HG03135 (cell line): Measurements from ENCODE around the gene ZNF282.

ENCODE experiments used
- ATAC-seq: cut with Tn5 transposase; IDR thresholded peaks from one replicate; pipeline ENCODE4 v1.9.1; 2021; ENCODE audit warnings: mild to moderate bottlenecking, moderate library complexity; ENCODE audit not compliant: unreplicated experiment

The ZNF282 gene

DNA sequence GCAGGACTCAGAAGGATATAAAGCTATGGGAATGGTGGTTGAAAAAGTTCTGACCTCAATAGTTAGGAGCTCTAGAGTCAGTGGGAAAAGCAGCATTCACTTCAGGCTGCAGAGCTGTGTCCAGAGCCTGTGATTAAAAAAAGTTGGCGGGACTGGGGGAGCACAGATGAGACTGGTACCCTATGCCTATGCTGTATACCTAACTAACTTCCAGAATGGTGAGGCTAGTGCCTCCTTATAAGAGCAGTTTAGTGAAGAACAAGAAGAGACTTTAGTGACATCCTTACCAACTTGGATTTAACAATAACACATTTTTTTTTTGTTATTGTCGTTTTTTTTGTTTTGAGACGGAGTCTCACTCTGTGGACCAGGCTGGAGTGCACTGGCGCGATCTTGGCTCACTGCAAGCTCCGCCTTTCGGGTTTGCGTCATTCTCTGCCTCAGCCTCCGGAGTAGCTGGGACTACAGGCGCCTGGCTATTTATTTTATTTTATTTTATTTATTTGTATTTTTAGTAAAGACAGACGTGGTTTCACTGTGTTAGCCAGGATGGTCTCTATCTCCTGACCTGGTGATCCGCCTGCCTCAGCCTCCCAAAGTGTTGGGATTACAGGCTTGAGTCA, 6.6 kb upstream of the ZNF282 start:
- no peak for ATAC-seq

DNA sequence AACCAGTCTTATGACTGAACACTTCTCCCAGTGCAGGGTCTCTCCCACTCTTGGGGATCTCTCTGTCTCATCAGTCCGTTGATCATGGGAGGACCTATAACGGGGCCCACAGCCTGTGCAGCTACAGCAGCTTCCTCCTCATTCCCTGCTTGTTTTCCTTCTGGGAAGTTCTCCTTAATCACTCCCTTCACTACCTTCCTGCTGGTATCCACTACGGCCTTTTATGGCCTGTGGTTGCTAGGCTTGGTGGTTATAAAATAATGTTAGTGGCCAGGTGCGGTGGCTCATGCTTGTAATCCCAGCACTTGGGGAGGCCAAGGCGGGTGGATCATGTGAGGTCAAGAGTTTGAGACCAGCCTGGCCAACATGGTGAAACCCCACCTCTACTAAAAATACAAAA, 3.5 kb upstream of the ZNF282 start:
- ATAC-seq, result no peak

DNA sequence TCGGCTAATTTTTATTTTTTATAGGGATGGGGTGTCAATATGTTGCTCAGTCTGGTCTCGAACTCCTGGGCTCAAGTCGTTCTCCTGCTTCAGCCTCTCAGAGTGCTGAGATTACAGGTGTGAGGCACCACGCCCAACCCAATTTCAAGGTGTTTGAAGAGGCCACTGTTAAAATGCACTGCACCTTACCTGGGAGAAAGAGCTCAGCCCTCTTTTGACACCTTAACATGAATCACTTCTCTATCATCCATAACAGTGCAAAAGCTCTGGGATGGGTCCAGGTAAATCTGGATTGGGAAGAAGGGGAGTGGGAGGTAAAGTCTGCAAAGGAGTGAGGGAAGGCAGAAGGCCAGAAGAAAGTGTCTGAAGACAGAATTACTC, 557 bp upstream of the ZNF282 start:
- no peak for ATAC-seq

DNA sequence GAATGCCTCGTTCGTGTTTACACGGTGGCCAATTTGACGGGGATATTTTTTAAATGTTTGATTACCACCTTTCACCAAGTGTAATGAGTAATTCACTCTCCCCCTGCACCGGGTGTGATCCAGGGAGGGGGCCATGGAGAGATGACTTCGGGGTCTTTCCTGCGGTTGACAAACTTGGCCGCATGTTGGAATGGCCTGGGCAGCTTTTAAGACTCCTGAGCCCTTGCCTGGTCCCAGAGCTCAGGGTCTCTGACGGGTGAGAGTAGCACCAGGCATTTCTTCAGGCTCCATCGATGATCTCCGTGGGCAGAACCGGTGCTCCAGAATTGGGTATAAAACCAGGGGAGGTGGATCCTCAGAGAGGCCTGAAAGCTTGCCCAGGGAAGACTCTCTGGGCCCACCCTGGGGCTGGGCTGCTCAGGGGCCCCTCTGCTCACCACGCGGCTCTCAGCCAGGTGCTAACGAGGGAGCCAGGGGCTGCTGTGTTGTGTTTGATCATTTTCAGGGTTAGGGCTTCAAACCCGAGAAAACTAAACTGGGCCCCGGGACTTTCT, 882 bp downstream of the ZNF282 start:
- peak; percentile 26 for ATAC-seq

DNA sequence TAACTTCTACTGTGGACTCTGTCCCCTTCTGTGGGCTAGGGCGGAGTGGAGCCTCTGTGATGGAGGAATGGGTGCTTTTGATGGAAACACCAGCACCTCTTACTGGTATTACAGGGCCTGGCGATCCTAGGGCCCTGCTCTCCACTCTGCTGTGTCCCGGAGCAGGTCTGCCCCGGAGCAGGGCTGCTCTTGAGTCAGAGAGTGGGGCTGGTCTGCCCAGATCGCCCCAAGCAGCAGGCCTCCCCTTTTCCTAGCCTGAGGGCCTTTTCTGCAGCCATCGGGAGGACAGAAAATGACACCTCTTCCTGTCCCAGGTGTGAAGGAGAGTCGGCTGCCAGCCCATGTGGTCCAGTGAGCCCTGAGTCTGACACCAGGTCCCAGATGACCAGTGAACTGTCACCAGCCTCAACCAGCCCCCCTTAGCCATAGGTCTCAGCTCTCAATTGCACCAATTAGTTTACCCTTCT, 1.4 kb downstream of the ZNF282 start:
- peak; percentile 3 for ATAC-seq

DNA sequence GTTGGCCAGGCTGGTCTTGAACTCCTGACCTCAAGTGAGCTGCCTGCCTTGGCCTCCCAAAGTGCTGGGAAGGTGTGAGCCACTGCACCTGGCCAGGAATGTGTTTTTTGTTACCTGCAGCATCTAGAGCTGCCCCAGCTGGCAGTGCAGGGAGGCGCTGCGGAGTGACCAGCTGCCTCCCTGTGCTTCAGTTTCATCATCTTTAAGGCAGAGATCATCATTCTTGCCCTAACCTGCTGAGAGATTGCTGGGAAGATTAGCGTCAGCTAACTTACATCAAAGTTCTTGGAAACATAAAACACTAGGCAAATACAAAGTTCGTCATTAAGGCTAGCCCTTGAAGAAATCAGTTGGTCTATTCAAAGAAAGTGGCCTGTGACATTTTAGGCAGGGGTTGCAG, 2.3 kb downstream of the ZNF282 start:
- no peak for ATAC-seq

DNA sequence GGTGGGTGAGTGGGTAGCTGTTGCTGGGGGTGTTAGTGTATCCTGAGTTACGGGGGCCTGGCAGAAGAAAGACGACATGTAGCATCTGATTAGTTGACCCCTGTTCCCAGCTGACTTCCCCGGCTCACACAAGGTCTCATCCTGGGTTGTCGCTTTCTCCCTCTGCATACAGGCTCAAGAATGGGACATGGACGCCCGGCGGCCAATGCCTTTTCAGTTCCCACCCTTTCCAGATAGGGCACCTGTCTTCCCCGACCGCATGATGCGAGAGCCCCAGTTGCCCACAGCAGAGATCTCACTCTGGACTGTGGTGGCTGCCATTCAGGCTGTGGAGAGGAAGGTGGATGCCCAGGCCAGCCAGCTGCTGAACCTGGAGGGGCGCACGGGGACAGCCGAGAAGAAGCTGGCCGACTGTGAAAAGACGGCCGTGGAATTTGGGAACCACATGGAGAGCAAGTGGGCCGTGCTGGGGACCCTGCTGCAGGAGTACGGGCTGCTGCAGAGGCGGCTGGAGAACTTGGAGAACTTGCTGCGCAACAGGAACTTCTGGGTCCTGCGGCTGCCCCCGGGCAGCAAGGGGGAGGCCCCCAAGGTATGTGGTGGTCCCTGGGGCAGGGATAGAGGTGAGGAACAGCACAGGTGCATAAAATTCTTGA, 2.9 kb downstream of the ZNF282 start:
- ATAC-seq, result no peak

DNA sequence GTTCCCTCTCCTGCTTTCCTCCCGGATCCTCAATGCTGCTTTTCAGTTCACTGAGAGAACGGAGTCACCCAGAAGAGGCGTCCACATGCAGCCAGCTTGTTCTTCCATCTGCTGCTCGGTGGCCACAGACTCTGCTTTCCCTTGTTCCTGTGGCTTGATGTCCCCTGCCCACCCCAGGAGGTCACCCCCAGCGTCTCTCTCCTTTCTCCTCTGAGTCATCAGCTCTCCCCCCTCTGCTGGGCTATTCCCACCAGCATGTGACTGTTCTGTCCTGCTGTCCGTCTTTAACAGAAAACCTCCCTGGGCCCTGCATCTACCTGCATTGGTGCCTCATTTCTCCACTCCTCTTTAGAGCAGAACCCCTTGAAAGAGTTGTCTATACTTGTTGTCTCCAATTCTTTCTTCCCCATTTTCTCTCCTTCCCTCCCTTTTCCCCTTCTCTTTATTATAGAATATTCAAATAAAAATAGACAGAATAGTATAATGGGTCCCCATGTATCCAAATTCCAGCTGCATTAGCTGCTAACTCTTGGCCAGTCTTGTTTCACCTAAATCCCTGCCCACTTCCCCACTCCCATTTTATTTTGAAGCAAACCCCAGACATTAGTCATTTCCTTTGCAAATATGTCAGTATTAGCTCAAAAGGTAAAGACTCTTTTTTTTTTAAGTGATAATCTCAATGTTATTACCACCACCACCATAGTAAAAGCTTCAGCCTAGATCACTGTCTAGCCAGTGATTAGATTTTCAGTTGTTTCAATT, 4.1 kb downstream of the ZNF282 start:
- no peak for ATAC-seq

DNA sequence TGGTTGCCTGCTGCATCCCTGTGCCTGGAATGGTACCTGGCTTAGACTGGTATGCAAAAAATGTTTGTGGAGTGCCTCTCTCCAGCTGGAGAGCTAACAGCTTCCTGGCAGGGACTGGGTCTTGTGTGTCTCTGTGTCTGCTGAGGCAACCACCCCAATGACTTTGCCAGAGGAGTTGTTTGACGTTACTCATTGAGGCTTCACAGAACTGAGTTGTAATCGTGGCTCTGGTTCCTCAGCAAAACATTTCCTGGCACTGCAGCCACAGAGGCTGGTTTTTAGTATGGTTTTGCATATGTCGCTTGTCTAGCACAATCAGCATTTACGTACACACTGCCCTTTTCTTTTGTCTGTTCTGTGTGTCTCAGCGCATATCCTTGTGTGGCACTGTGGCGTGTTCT, 7.5 kb downstream of the ZNF282 start:
- ATAC-seq, result no peak

DNA sequence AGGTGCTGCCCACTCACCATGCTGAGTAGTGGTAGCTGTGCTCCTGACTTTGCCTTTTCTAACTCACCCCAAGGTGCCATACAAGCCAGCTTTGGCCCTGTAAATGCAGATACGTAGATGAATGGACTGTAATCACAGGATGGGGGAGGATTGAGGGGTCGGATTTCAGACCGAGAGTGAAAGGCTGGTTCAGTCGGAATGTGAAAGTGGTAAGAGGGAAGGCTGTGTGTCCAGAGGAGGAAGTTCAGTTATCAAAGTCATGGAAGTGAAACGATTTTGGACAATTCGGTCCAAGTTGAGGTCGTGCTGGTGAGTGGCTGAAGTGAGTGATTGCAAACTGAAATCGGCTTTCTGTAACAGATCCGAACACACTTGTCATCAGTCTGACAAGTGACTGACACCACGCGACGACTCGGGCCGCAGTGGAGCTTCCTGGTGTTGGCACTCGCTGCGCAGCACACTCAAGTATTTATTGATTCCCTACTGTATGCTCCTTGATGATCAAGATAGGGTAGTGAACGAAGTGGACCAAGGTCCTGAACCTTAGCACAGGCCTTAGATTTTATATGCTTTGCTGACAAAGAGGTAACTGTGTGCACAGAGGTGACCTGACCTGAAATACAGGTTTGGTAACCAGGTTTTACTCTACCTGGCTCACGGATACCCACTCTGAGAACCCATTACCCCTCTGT, 10.5 kb downstream of the ZNF282 start:
- no peak for ATAC-seq

DNA sequence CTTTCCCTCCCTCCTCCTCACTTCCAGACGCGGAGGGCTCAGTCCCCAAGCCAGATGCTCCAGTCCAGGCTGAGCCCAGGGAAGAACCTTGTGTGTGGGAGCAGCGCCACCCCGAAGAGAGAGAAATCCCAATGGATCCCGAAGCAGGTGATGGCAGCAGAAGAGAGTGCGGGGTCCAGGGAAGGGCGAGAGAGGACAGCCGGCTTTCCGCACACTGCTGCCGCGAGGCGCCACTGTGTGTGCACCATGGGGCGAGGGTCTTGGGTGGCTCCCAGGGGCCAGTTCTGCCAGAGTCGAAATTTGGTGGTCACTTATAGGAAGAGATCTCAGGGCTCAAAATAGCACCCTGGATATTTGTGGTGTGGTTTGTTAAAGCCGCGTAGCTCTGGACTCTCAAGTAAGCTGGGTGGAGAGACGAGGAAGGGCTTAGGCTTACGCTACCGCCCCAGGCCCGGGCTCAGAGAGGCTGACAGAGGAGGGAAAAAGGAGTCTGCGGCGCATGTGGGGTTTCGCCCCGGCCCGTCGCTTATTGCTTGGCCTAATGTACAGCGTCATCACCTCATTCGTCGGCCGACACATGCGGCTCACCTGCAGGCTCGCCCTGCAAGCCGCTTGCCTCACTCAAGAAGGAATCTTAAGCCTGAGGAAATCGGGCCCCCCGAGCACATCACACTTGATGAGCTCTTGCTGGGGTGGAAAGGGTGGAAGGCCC, 12.1 kb downstream of the ZNF282 start:
- no peak for ATAC-seq

DNA sequence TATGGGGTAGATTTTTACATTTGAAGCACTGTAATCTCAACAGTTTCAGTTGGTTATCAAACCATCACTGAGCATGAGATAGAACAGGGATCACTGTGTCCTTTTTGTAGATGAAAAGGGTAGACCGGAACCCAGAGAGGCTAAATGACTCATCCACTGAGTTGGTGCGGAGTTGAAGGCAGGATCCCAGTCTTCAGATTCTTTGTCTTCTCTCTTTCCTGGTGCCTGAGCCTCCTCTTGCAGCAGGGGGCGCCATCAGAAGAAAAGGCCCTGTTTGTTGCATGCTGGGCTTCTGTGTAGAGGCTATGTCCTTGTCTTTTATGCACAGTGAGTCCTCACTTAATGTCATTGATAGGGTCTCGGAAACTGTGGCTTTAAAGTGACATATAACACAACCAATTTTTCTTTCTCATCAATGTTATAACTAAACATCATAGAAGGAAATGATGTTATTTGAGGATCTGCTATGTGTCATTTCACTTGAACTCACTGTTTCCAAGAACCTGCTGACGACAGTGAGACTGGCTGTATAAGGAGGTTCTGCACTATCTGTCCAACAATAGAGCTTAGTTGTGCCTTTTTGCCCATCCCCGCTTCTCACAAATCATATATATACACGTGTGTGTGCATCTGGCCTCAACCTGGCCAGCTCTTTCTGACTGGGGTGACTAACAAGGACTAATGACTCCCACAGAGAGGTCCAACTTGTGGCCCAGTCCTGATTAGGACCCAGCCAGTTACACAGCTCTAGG, 14.3 kb downstream of the ZNF282 start:
- ATAC-seq, result no peak

DNA sequence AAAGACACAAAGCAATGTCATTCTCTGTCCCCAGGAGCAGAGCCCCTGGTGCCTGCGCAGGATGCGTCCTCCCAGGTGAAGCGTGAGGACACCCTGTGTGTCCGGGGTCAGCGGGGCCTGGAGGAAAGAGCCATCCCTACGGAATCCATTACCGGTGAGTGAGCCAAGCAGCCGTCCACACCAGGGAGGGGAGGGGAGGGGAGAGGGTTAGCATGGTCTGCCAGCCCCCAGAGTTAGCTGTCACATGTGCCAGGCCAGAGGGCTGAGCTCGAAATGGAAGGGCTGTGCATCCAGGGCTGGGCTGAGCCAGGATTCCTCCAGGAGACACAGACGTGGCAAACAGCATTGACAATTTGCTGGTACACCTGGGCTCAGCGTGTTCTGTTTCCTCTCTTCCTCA, 15.2 kb downstream of the ZNF282 start:
- no peak for ATAC-seq

DNA sequence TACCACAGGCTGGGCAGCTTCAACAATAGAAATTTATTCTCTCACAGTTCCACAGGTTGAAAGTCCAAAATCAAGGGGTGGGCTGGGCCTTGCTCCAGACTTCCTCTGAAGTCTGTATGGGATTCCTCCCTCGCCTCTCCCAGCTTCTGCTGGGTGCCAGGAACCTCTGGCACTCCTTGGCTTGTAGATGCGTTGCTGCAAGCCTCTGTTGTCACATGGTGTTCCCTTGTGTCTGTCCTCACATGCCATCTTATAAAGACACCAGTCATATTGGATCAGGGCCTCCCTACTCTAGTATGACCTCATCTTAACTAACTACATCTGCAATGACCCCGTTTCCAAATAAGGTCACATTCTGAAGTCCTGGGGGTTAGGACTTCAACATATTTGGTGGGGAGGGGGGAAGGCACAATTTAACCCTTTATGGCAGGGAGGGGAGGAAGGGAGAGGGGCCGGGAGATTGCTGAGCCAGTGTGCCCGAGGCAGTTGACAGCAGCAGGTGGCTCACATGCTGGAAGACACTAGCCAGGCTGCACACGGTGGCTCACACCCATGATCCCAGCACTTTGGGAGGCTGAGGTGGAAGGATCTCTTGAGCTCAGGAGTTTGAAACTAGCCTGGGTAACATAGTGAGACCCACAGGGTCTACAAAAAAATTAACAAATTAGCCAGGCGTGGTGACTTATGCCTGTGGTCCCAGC, 18.8 kb downstream of the ZNF282 start:
- no peak for ATAC-seq

DNA sequence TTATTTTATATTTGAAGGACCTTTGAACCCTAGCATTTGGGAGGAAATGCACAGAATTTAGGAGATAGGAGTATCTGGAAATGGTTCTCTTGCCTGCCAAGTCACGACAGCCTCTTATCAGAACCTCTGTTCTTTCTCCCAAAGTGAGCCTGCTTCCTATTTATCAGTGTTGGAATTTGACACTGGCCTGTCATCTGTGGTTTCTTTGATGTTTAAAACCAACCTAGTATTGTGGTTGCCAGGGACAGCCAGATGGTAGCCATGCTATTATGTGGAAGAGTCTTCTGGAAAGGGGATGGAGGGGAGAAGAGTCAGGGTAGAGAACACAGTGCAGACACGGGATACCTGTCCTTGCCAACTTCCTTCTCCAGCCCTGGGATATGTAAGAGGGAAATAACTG, 21.1 kb downstream of the ZNF282 start:
- ATAC-seq, result no peak

DNA sequence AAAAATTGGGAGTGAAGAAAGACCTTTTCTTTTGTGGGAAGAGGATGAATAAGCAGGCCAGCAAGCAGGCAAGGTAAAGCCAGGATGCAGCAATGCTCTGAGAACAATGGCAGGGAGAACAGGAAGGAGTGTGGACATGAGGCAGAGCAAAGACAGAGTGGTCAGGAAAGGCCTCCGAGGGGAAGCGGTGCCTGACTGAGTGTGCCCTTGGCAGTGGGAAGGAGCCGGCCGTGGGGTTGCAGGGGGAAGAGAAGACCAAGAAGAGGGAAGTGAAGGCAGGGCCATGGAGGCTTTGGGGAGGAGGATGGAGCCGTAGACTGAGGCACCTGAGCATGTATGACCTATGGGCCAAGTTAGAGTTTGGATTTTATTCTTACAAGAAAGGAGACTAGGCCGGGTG, 22.2 kb downstream of the ZNF282 start:
- ATAC-seq, result no peak

DNA sequence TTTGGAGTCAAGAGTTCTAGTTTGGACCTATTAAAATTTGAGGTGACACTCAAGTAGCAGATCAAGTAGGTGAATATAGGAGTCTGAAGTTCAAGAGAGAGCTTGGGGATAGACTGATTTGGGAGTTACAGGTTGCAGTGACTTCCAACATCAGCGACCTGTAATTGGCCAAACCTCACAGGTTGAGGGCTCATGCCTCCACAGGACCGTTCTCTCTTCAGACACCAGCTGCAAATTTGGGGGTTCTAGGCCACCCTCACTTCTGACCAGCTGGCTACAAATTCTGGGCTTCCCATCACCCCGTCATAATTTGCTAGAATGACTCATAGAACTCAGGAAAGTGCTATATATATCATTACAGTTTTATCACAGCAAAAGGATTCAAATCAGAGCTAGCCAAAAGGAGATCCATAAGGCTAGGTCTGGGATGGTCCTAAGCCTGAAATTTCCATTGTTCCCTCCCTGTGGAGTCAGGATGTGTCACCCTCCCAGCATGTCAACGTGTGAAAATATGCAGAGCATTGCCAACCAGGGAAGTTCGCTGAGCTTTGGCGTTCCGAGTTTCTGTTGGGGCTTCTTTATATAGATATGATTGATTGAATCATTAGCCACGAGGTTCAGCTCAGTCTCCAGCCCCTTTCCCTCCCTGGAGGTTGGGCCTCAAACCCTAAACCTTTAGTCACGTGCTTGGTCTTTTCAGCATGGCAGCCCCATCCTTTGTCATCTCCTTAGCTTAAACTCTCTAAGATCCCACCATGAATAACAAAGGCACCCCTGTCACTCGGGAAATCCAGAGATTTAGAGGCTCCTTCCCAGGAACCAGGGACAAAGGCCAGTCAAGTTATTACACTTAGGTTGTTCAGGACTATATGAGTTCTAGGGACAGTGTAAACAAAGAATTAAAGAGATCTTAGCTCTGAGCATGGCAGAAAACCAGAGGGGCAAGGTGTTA, 23.4 kb downstream of the ZNF282 start:
- ATAC-seq, result no peak

DNA sequence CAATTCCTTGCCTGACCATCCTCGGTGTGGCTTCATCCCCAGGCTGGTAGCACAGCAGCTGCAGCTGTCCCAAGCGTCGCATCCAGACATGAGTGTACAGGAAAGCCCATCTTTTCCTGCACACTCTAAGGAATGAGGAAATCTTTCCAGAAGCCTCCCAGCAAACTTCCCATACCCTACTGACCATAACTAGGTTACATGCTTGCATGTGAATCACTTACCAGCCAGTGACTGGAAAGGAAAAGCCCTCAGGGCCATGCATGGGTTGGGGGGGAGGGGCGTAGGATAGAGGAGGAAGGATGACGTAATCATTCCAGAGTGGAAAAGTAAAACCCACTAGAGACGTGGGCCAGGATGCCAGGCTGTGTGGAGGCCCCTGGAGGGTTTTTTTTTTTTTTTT, 25.2 kb downstream of the ZNF282 start:
- ATAC-seq, result no peak
